Measurements from ENCODE around the gene DNAJC13. TPM values are rescaled to one million over a fixed set of nuclear protein-coding genes. Genes with fewer than 3 reads are reported as not detected.

The DNAJC13 gene
- total and polyA plus RNA-seq, 2 donors (not counting 3 experiments of a cell fraction or from before 2014, with no cell fraction given), result 14.3 to 71.7 TPM

DNA sequence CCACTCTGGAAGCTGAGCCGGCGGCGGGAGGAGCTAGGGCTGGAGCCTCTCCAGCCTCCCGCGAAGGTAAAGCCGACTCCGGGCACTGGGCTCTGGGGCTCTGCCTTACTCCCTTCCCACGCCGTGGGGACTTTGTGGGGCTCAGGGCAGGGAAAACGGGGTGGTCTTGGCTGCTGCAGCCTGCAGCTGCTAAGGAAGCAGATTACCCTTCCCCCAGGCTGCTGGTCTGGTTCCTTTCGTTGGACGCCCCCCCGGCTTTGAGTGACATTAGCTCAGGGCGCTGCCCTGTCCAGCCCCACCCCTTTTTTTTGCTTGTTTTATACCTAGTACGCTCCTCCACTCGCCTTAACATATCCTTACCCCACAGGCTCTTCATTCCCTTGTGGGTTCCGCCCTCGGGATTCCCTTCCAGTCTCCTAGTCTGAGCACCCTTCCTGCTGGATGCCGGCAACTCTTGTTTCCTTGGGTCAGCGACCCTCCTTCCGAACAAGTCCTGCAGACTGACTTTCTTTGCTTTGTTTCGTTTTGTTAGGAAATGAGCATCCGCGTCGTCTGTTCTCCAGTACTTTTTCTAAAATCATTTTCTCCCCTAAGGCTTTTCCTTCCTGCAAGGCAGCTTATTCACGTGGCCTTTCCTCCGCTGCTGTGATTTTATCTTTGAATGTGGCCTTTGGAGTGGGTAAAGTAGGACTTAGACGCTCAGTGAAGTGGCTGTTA lies 551 bp downstream of the DNAJC13 start:
- Histone ChIP-seq H3K9me3 (replicated peaks; ENCODE audit: control insufficient read depth, insufficient read depth, low read length) (no peaks in the 10 kb centered on the region), H3K27me3 (ENCODE audit: control insufficient read depth in 2 of 2, insufficient read depth in 2 of 2, low read length in 2 of 2) (no peaks in the 10 kb centered on the region), H3K4me3 (replicated peaks in 1 of 3; ENCODE audit: insufficient read depth in 1 of 3, low read depth in 1 of 3, low read length in 3 of 3) (peak overlapping the region; percentile 87 to 100 (median 89)), H2AFZ (ENCODE audit: low read depth, low read length) (peak overlapping the region; percentile 4), H4K20me1 (replicated peaks; ENCODE audit: control insufficient read depth, extremely low read depth, insufficient read depth, low read length) (no peaks in the 10 kb centered on the region), H3K36me3 (ENCODE audit: control insufficient read depth in 2 of 2, extremely low read depth in 1 of 2, insufficient read depth in 2 of 2, low read length in 2 of 2) (no peaks in the 10 kb centered on the region), H3K4me1 (ENCODE audit: control insufficient read depth, extremely low read depth, insufficient read depth, low read length) (peaks cover 20% of the 10 kb centered on the region), H3K79me2 (ENCODE audit: control insufficient read depth, insufficient read depth, low read length) (peaks cover 49% of the 10 kb centered on the region), H3K27ac (ENCODE audit: insufficient read depth, low read depth, low read length) (peak overlapping the region; percentile 59), H3K9ac (replicated peaks; ENCODE audit: extremely low read depth, insufficient read depth, low read length) (peak overlapping the region; percentile 76), H3K4me2 (ENCODE audit: insufficient read depth, low read length) (peak overlapping the region; percentile 99), H3K9me1 (replicated peaks; ENCODE audit: control insufficient read depth, extremely low read depth, insufficient read depth, low read length) (no peaks in the 10 kb centered on the region)
- BruUV-seq (replicated peaks), result no TSS peak
- ChIA-PET POLR2A (no interaction called here), CTCF (interaction anchor here (0.8 to 2.2 kb wide), 7 partner anchors 11 to 1161 kb away, joined by 3 to 8 read pairs (median 3); no protein-coding TSS in a partner anchor)
- TF ChIP-seq GATA2 (IDR thresholded peaks at IDR 0.05; ENCODE audit: insufficient read depth, insufficient read length, low read depth, low read length) (peak; percentile 80), POLR2A (IDR thresholded peaks at IDR 0.05; ENCODE audit: low read depth, low read length) (peak; percentile 94), MYC (IDR thresholded peaks at IDR 0.05; ENCODE audit: low read depth, low read length) (peak; percentile 23), JUN (IDR thresholded peaks at IDR 0.05; ENCODE audit: borderline replicate concordance, insufficient read depth, insufficient read length, low read depth) (no peak), POLR2AphosphoS5 (IDR thresholded peaks at IDR 0.05; ENCODE audit: insufficient read depth, low read depth, low read length) (peak; percentile 63), EZH2 (IDR thresholded peaks at IDR 0.05; ENCODE audit: borderline replicate concordance, low read depth, low read length, severe bottlenecking) (no peak), FOS (IDR thresholded peaks at IDR 0.05; ENCODE audit: borderline replicate concordance, insufficient read depth, low read length) (no peak)
- TF ChIP-seq, protein P1, sequence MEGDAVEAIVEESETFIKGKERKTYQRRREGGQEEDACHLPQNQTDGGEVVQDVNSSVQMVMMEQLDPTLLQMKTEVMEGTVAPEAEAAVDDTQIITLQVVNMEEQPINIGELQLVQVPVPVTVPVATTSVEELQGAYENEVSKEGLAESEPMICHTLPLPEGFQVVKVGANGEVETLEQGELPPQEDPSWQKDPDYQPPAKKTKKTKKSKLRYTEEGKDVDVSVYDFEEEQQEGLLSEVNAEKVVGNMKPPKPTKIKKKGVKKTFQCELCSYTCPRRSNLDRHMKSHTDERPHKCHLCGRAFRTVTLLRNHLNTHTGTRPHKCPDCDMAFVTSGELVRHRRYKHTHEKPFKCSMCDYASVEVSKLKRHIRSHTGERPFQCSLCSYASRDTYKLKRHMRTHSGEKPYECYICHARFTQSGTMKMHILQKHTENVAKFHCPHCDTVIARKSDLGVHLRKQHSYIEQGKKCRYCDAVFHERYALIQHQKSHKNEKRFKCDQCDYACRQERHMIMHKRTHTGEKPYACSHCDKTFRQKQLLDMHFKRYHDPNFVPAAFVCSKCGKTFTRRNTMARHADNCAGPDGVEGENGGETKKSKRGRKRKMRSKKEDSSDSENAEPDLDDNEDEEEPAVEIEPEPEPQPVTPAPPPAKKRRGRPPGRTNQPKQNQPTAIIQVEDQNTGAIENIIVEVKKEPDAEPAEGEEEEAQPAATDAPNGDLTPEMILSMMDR (IDR thresholded peaks at IDR 0.05; ENCODE audit: extremely low read depth in 1 of 2, insufficient read depth in 1 of 2, low read depth in 1 of 2, low read length in 2 of 2), result no peak
- TF ChIP-seq, protein P2, sequence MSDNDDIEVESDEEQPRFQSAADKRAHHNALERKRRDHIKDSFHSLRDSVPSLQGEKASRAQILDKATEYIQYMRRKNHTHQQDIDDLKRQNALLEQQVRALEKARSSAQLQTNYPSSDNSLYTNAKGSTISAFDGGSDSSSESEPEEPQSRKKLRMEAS (IDR thresholded peaks at IDR 0.05; ENCODE audit: insufficient read depth, insufficient read length), result no peak
- DNase-seq (ENCODE audit: low read depth, low spot score) (peak; percentile 86), FAIRE-seq (peak; percentile 85)
- dilution Hi-C loops (cut with MboI; ENCODE audit: extremely low pct_ligation_motif_present, low sequenced_read_pairs), result no loop called here
- intact Hi-C loops (cut with micrococcal nuclease), result loop anchor here (1.0 to 10.0 kb wide), 7 partner anchors 14 to 1033 kb away; partner anchors contain the start of genes ACAD11, NPHP3 and NUDT16
